Neutrophil (primary cell): ENCODE data around the gene PFKFB3.

ENCODE experiments used
- H3K27ac ChIP-seq: fragments of 200-600 bp; sonication (generic); 2 replicates; pipeline ENCODE4 v1.5.1; 2016; ENCODE audit warnings: mild to moderate bottlenecking, moderate library complexity
- H3K27me3 ChIP-seq: fragments of 200-600 bp; sonication (generic); 2 replicates; pipeline ENCODE4 v1.6.0; 2016; ENCODE audit warnings: mild to moderate bottlenecking
- H3K36me3 ChIP-seq: fragments of 200-600 bp; sonication (generic); 2 replicates; pipeline ENCODE4 v1.5.1; 2017
- H3K4me1 ChIP-seq, 2 experiments: fragments of 200-600 bp in 1 of 2; sonication (generic) in 1 of 2; 1 replicate in 1 of 2; 2 replicates in 1 of 2; pipeline versions ENCODE4 v1.5.1 to v1.6.1; 2013 to 2016; ENCODE audit warnings: low read depth in 1 of 2, low read length in 1 of 2, mild to moderate bottlenecking in 1 of 2, moderate library complexity in 1 of 2; ENCODE audit not compliant: control insufficient read depth in 1 of 2, insufficient read depth in 1 of 2
- H3K4me3 ChIP-seq, 2 experiments: fragments of 200-600 bp in 1 of 2; sonication (generic) in 1 of 2; 1 replicate in 1 of 2; 2 replicates in 1 of 2; pipeline ENCODE4 v1.5.1; 2013 to 2016; ENCODE audit warnings: low read depth in 1 of 2, low read length in 1 of 2, mild to moderate bottlenecking in 1 of 2, moderate library complexity in 1 of 2
- H3K9me3 ChIP-seq: fragments of 200-600 bp; sonication (generic); 2 replicates; pipeline ENCODE4 v1.5.1; 2016
- TF ChIP-seq, protein P1 (sequence below): fragments of 200-600 bp; sonication (generic); IDR thresholded peaks from 2 replicates; pipeline ENCODE4 v1.5.1; 2016; ENCODE audit warnings: antibody characterized with exemption

PFKFB3 gene

DNA sequence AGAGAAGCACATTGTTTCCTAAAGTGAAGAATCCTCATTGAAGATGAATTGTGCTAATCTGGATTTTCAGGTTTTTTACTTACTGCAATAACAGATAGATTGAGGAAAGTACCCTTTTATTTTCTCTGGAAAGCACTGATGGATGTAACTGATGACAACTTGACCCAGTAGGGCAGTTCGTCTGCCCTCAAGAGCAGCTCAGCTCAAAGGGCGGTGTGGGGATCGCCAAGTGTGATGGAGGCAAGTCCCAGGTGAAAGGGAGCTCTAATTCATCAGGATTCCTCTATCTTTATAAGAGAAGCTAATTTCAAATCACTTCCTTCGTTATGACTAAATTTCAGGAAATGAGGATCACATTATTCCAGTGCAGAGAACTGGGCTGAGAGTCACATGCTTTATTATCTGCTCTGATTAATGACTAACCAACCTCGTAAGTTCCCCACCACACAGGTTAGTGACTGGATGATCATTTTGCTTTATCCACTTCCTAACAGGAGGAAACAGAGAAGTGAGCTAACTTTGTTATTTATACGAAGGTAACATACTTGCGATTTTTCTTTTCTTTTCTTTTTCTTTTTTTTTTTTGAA is 98.8 kb downstream of the PFKFB3 start:
- H3K27me3 ChIP-seq: no peaks in the 10 kb centered on the region
- H3K9me3 ChIP-seq: no peaks in the 10 kb centered on the region
- no peak overlapping the region for H3K4me3 ChIP-seq
- TF ChIP-seq, protein P1, sequence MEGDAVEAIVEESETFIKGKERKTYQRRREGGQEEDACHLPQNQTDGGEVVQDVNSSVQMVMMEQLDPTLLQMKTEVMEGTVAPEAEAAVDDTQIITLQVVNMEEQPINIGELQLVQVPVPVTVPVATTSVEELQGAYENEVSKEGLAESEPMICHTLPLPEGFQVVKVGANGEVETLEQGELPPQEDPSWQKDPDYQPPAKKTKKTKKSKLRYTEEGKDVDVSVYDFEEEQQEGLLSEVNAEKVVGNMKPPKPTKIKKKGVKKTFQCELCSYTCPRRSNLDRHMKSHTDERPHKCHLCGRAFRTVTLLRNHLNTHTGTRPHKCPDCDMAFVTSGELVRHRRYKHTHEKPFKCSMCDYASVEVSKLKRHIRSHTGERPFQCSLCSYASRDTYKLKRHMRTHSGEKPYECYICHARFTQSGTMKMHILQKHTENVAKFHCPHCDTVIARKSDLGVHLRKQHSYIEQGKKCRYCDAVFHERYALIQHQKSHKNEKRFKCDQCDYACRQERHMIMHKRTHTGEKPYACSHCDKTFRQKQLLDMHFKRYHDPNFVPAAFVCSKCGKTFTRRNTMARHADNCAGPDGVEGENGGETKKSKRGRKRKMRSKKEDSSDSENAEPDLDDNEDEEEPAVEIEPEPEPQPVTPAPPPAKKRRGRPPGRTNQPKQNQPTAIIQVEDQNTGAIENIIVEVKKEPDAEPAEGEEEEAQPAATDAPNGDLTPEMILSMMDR: no peak
- H3K27ac ChIP-seq: no peak overlapping the region
- H3K36me3 ChIP-seq: no peaks in the 10 kb centered on the region
- peaks cover 40 to 42% of the 10 kb centered on the region in 2 experiments for H3K4me1 ChIP-seq
